ENCODE results near the gene RBMY1F. TPM values are rescaled to one million over a fixed set of nuclear protein-coding genes. Genes with fewer than 3 reads are reported as not detected.

The RBMY1F gene
- not detected in 2 replicates for total RNA-seq

DNA sequence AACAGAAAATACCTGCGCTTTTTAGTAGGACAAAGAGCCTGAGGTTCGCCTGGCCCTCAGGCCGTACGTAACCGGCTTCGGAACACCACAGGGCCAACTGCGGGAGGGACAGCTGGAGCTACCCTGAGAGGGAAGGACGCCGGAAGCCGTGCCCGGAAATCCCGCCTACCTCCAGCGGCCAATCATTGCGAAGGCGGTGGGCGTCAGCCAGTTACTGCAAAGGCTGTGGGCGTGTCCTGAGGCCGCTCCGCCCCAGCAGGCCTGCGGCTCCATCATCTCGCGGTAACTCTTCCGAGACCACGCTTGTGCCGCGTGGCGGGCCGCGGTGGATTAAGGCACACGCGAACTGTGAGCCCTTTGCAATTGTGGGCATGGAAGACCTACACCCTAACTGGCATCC, at the start of gene RBMY1F:
TSS of gene RBMY1F (minus strand) at position 101 of the 400 bp plus-strand sequence. CDS start 1,954 bp downstream, outside the sequence.

Other genes starting within 250 kb of the RBMY1F start
- gene RBMY1J, start 220.5 kb upstream of the RBMY1F start, total RNA-seq, result not detected in 2 replicates